Left forelimb (tissue), 1 donor: ENCODE data around the gene CRYGN.

ENCODE experiments used
- DNase-seq: peaks from one replicate; pipeline ENCODE4 v3.0.0-alpha.2; 2018; ENCODE audit warnings: low spot score

CRYGN gene

DNA sequence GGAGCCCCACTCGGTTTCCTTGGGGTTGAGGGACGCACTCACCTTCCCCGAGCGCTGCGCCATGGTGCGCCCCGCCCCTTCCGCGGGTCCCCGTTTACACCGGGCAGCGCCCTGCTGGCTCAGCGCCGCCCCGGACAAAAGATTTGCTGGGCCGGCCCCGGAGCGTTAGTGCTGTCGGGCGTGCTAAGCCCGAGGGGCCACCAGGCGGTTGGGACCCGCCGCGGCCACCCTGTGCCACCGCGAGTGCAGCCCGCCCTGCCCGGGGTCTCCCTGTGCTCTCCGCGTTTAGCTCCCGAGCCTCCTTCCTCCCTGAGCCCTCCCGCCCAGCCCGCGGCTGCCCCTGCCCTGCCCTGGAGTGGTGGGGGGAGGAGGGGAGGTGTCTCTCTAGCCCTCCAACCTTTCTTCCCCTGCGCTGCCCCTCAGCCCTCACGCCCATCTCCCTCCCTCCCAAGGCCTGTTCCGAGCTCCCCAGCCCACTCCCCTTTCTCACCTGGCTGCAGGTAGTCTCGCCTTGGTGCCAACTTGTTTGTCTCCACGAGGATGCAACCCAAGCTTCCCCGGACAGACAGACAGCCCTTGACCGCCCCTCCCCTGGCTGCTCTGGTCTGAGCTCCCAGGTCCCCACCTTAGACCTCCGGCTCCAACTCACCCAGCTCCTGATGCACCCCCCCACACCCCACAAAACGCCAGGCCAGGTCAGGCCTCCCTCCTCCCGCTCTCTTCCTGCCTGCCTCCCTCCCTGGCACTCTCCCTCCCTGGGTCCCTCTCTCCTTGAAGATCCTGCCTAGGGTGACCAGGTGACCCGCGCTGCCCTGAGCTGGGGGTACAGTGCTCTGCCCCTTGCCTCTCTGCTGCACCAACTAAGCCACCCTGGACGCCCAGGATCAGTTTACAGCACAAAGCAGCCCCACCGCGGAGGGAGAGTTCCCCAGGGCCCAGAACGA lies at the start of gene CRYGN:
CRYGN (minus strand) TSS at position 287 of the 944 bp plus-strand sequence; CDS start at position 63, 224 bp downstream.
- peak; percentile 65 for DNase-seq

DNA sequence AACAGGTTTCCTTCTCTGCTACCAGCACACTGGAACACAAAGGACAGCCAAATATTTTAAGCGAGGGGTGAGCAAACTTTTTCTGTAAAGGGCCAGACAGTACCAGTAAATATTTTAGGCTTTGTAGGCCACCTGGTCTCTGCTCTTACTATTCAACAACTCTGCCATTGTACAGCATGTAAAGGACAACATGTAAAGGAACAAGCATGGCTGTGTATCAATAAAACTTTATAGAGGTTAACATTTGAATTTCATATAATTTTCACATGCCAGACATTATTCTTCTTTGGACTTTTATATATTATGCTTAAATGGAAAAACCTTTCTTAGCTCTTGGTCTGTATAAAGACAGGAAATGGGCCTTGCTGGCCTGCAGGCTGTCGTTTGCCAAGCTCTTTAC lies 49.6 kb upstream of the CRYGN start:
- no peak for DNase-seq

DNA sequence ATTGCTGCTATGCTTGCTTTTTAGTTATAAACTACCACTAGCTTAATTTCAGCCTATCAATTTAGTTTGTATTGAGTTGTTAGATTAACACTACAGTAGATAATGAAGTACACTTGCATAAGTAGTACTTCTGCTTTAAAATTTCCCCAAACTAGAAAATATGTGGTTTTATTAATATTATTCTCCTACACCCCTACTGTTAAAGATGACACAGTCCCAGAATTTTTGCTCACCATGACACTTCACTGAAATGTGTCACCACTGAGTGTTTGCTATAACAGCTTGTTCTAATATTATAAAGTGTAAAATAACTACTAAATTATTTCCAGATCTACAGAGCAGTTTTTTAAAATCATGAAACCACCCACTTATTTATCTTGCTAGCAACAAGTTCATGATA lies 48.2 kb upstream of the CRYGN start:
- no peak for DNase-seq

- DNase-seq, result no peak
These were observed 47.3 kb upstream of the CRYGN start for GRCh38 chr7:151487228-151487627.

GRCh38 chr7:151486074-151486473 lies 46.1 kb upstream of the CRYGN start:
- DNase-seq, result no peak

GRCh38 chr7:151484971-151485707 lies 45.2 kb upstream of the CRYGN start:
- no peak for DNase-seq

DNA sequence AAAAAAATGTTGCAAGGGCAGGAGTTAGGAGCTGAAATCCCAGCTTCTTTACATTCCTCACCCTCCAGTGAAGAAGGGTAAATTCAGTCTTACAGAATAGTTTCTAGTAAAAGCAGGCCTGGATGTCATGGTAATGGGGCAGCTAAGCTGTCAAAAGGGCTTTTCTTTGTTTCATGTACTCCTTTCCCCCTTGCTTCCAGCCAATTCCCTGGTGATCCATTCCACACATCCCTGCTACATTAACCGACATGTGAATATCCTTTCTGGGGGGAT lies 43.7 kb upstream of the CRYGN start:
- no peak for DNase-seq

- DNase-seq, result no peak
These were observed 43.2 kb upstream of the CRYGN start for GRCh38 chr7:151482883-151483710.

GRCh38 chr7:151481650-151482505 lies 41.9 kb upstream of the CRYGN start:
- DNase-seq, result no peak

DNA sequence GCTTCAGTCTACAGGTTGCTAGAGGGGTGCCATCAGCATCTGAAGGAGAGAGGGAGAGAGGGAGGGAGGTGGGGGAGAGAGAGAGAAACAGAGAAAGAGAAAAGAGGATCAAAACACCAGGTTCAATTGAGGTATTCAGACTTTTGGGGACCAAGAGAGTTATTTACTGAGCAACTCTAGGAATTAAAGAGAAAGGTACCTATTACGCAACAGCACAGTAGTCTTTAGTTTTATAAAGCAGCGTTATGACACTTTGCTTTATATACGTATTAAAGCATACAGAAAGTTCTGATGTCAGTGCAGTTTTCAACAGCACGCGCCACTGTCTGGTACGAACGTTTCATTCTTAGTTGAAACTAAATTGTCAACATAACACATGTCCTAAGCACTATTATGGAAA lies 37.9 kb upstream of the CRYGN start:
- DNase-seq, result no peak

DNA sequence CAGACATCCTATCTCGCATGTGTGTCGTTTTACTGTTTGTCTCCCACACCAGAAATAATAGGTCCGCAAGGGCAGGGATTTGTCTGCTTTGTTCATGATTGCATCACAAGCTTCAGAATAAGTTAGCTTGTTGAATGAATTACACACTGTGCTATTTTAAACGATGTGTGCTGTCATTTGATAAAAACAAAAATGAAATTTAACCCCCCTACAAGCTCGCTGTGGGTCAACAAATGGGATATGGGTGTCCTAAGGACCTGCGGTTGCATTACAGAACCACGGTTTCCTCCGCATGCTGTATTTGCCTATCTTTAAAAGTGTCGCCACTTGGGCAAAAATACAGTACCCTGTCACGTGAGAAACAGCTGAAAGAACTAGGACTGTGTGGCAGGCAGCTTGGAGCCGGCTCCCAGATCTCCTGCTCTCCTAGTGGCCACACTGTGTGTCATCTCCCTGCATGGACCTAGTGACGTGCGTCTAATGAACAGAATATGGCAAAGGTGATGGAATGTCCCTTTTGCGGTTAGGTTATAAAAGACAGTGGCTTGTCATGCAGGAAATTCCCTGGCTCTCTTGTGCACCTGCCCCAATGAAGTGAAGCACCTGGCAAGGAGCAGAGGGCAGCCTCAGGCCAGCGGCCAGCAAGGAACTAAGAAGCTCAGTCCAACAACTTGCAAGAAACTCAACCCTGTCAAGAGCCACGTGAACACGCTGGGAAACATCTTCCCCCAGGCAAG lies 32.9 kb upstream of the CRYGN start:
- no peak for DNase-seq

DNA sequence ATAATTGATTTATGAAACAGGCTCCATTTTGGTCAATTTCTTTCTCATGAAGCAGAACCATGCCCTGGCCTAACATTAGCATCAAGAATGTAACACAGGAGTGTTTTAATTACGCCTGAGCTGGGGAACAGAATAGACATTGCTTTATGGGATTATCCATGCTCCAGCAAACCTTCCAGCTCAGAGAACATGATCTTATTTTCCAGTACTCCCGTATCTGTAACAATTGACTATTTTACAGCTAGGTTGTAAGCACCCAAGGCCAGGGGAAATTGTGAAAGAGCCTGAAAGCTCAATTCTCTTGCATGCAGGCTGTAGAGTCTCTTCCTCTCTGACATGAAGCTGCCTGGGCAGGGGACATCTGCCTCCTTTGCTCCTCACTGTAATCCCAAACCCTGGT lies 30.8 kb upstream of the CRYGN start:
- no peak for DNase-seq

DNA sequence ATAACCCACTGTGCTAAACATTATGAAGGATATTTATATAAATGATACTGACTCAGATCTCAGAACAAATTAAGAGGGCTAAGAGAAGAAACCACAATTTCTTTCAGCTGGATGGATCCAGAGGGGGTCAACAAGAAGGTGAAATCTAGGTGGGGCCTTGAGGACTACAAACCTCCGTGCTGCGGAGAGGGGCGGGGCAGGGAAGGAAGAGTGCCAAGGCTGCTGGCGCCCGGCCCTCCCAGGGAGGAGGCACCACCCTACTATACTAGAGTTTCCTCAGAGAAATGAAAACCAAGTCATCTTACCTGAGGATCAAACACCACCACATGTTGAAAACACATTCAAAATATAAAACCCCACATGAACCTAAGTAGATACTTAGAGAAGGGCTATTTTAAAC lies 29.3 kb upstream of the CRYGN start:
- no peak for DNase-seq

- DNase-seq, result no peak
These were observed 28.5 kb upstream of the CRYGN start for GRCh38 chr7:151468217-151469018.

GRCh38 chr7:151465169-151465568 lies 25.2 kb upstream of the CRYGN start:
- no peak for DNase-seq

- DNase-seq, result no peak
These were observed 22.4 kb upstream of the CRYGN start for GRCh38 chr7:151462306-151462779.

DNA sequence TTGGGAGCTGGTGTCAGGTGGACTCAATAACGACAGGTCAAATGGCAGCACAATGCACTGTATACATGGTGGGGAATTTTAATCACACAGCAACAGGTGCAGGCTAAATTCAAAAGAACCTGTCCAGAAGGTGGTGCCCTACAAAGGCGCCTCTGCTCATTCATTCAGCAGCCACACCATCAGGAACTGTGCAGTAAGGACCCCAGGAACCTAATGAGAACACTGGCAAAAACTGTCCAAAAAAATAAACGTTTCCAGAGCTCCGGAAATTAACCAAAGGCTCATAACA lies 21.9 kb upstream of the CRYGN start:
- DNase-seq, result no peak

DNA sequence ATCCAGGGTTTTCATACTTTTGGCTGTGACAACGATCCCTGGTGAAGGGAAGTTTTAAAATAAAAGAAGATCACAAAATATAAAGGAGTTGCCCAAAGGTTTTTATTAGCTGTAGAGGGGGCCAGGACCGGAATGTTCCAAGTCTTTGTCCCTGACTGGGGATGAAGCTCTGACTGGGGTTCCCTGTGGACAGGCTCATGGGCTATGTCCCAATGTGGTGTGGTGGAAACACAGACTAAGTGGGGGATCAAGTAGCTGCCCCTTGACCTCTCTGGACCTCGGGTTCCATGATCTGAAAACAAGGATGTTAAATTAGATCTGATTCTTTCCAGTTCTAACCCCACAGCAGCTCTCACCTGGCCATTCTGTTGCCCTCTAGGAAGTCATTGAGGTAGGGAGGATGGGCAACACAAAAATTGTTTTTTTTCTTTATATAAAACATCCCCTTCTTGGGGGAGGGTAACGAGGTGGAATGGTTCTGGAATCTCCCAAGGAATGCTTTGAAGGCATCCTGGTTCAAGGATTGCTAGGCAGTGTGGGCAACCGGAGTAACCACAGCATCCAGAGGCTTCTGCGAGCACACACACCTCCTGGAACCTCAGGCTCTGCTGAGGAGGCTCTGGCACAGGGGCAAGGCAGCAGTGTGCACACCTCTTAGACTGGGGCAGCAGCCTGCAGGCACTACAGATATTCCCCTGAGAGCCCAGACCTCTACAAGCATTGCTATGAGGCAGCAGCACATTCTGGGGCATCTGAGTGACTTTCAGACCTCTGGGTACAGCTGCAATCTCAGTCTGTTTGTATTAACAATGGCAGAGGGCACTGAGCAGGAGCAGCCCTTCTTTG lies 21.4 kb upstream of the CRYGN start:
- no peak for DNase-seq

- no peak for DNase-seq
These were observed 20.5 kb upstream of the CRYGN start for GRCh38 chr7:151460474-151460855.
